Liver (tissue), 3 donors: ENCODE measurements around the gene IRF6.
A peak's percentile ranks its signal among the peaks of the same experiment; 100 is the strongest.

ENCODE experiments used
- GABPA ChIP-seq, 2 donors: IDR thresholded peaks in 1 of 2; conservative IDR thresholded peaks in 1 of 2; 2 replicates each; pipeline ENCODE4 v1.6.1; 2016; ENCODE audit warnings: antibody characterized with exemption in 2 of 2, mild to moderate bottlenecking in 1 of 2, moderate library complexity in 1 of 2
- HNF4A ChIP-seq, 2 donors: conservative IDR thresholded peaks; 2 replicates each; pipeline ENCODE4 v1.6.1; 2016; ENCODE audit warnings: antibody characterized with exemption in 2 of 2, mild to moderate bottlenecking in 2 of 2
- TF ChIP-seq, protein P1 (sequence below): fragments of 150-350 bp; IDR thresholded peaks from 2 replicates; pipeline ENCODE4 v1.5.1; 2017; ENCODE audit warnings: improper control_type of control experiment, low read depth, low read length; ENCODE audit not compliant: missing input control
- donor health status: healthy.
- donor health status: healthy.

DNA sequence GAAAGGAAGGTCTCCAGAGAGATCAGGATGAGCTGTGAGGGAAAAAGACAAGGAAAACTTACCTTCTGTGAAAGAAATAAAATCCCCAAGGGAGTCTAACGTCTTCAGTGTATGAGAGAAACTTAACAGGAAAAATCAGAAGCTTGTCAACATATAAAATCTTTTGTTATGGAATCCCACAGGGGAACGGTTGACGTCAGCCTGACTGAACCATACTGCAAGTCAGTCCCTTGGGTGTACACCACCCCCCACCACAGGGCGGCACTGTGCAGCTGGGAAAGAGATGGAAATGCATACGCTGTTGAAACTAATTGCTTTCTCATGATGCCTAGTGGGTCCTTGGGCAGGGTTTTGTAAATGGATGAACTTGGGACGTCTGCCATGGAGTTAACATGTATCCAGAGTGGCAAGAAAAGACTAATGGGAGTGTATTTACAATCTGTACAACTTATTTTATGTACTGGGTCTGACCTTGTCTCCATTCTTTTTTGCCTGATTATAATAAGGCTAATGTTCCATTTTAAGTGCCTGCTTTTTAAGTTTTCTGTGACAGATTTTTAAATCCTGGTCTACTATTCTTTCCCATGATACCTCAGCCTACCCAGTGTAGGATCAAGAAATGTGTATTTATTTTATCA lies 44.5 kb upstream of the IRF6 start:
- no peak for TF ChIP-seq HNF4A (conservative IDR thresholded peaks at IDR 0.05)
- TF ChIP-seq, protein P1, sequence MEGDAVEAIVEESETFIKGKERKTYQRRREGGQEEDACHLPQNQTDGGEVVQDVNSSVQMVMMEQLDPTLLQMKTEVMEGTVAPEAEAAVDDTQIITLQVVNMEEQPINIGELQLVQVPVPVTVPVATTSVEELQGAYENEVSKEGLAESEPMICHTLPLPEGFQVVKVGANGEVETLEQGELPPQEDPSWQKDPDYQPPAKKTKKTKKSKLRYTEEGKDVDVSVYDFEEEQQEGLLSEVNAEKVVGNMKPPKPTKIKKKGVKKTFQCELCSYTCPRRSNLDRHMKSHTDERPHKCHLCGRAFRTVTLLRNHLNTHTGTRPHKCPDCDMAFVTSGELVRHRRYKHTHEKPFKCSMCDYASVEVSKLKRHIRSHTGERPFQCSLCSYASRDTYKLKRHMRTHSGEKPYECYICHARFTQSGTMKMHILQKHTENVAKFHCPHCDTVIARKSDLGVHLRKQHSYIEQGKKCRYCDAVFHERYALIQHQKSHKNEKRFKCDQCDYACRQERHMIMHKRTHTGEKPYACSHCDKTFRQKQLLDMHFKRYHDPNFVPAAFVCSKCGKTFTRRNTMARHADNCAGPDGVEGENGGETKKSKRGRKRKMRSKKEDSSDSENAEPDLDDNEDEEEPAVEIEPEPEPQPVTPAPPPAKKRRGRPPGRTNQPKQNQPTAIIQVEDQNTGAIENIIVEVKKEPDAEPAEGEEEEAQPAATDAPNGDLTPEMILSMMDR: peak; percentile 27
- TF ChIP-seq GABPA (IDR thresholded peaks at IDR 0.05 in 1 of 2, conservative IDR thresholded peaks at IDR 0.05 in 1 of 2): no peak
